Pancreas (tissue), 10 donors: Measurements from ENCODE around the gene CCDC136. TPM values are rescaled to one million over a fixed set of nuclear protein-coding genes. Genes with fewer than 3 reads are reported as not detected.

Source experiments
- ATAC-seq, 4 donors: fragments of 200-7000 bp; cut with Tn5 transposase; one replicate each; pipeline versions ENCODE4 v1.8.0 to v1.9.1; 2020; ENCODE audit warnings: mild to moderate bottlenecking in 4 of 4, moderate library complexity in 4 of 4
- DNase-seq, 6 donors: peaks; one replicate each; pipeline ENCODE4 v3.0.0-alpha.2; 2020
- FAIRE-seq: peaks from 2 replicates; lab custom pipeline; 2012; peaks lifted over from hg19 to GRCh38; lab: Jason Lieb, UNC
- H3K27ac ChIP-seq, 4 donors: fragments of 200-600 bp; sonication (generic); 1 replicate in 3 of 4; 2 replicates in 1 of 4; pipeline versions ENCODE4 v1.5.0 to v1.8.0; 2020
- H3K27me3 ChIP-seq, 4 donors: fragments of 200-600 bp; one replicate each; pipeline ENCODE4 v1.8.0; 2021
- H3K36me3 ChIP-seq, 3 donors: fragments of 200-600 bp; sonication (generic) in 1 of 3; one replicate each; pipeline versions ENCODE4 v1.5.0 to v1.8.0; 2020 to 2021
- H3K4me1 ChIP-seq, 3 donors: fragments of 200-600 bp; one replicate each; pipeline ENCODE4 v1.8.0; 2021
- H3K4me3 ChIP-seq, 4 donors: fragments of 200-600 bp; sonication (generic) in 2 of 4; one replicate each; pipeline versions ENCODE4 v1.5.0 to v1.8.0; 2020 to 2021
- H3K9me3 ChIP-seq, 4 donors: fragments of 200-600 bp; one replicate each; pipeline ENCODE4 v1.8.0; 2021
- WGBS, 2 donors: extraction: QIAGEN DNeasy Blood & Tissue Kit; methylation state at CpG; one replicate each; pipeline ENCODE4 v1.1.7; 2013; 5-methylcytosine and 5-hydroxymethylcytosine counted together
- intact Hi-C, 3 donors: fragments of 100-400 bp; cut with DNase I; formaldehyde crosslinking; loops; one replicate each; pipeline versions ENCODE4 v1.11.1 to v1.14.2; 2022
- polyA plus RNA-seq, 2 donors: library from polyadenylated mRNA; stranded (reverse); fragments of 200-250 nt; gene quantifications; one replicate each; pipeline ENCODE4 v1.2.3, GENCODE V29; 2013
- total RNA-seq, 6 donors: library from RNA; stranded (reverse); fragmentation: NEBNext Ultra II Directional in 4 of 6; extraction: Animal tissue kit (Norgen Biotek cat#: 25700) in 4 of 6; gene quantifications; one replicate each; pipeline versions ENCODE4 v1.2.1 to v1.2.4, GENCODE V29; 2021 to 2023
- TF ChIP-seq, protein P1 (sequence below), 4 donors: fragments of 200-600 bp; sonication (generic) in 3 of 4; IDR thresholded peaks; one replicate each; pipeline versions ENCODE4 v1.5.0 to v1.8.0; 2021; ENCODE audit warnings: antibody characterized with exemption in 4 of 4
- donor health status: healthy with polysubstance abuse.
- donor health status: DM: no; HTN: no; CAD: no; lungs with moderate emphysema.
- donor health status: DM: no; HTN: no; CAD: no.
- donor health status: control.
- donor health status: control.
- donor health status: Bipolar disorder and iron deficiency.
- donor health status: DM: yes; HTN: yes; CAD: no.
- donor health status: DM: no; HTN: no; CAD: no.
- donor health status: DM: no; HTN: no; CAD: no.
- donor health status: DM: yes; HTN: yes; CAD: no.

Gene CCDC136
- total and polyA plus RNA-seq, 8 donors, result 0.66 to 2.9 (median 1.3) TPM

DNA sequence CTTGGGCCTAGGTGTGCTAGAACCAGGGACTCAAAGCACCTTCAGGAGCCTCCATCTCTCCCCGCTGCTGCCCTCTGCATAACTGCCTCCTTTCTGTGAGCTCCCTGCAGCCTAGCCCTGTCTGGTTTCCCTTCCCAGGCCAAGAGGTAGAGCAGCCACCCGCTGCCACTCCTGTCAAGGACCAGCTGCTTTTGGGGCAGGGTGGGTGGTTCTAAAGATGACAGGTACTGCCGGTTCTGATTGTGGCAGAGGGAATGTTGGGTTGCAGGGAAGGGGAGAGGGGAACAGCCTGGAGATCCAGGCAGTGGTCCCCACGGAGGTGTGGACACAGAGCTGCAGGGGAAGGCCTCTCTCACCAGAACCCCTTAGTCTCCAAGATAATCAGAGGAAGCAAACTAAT is 34.7 kb downstream of the CCDC136 start:
- TF ChIP-seq, protein P1, sequence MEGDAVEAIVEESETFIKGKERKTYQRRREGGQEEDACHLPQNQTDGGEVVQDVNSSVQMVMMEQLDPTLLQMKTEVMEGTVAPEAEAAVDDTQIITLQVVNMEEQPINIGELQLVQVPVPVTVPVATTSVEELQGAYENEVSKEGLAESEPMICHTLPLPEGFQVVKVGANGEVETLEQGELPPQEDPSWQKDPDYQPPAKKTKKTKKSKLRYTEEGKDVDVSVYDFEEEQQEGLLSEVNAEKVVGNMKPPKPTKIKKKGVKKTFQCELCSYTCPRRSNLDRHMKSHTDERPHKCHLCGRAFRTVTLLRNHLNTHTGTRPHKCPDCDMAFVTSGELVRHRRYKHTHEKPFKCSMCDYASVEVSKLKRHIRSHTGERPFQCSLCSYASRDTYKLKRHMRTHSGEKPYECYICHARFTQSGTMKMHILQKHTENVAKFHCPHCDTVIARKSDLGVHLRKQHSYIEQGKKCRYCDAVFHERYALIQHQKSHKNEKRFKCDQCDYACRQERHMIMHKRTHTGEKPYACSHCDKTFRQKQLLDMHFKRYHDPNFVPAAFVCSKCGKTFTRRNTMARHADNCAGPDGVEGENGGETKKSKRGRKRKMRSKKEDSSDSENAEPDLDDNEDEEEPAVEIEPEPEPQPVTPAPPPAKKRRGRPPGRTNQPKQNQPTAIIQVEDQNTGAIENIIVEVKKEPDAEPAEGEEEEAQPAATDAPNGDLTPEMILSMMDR (IDR thresholded peaks at IDR 0.05), result no peak
- H3K27ac ChIP-seq, result no peak overlapping the region
- no peak for DNase-seq
- peaks cover 0 to 2% (median 0%) of the 10 kb centered on the region in 3 donors for H3K4me1 ChIP-seq
- intact Hi-C loops, result no loop called here
- ATAC-seq, result no peak
- no peaks in the 10 kb centered on the region for H3K36me3 ChIP-seq
- no peaks in the 10 kb centered on the region for H3K27me3 ChIP-seq
- no peak for FAIRE-seq
- WGBS, 2 donors, result 80 to 89% methylated on average over 4 of the region's 4 CpGs
- no peak overlapping the region for H3K4me3 ChIP-seq
- no peaks in the 10 kb centered on the region for H3K9me3 ChIP-seq

DNA sequence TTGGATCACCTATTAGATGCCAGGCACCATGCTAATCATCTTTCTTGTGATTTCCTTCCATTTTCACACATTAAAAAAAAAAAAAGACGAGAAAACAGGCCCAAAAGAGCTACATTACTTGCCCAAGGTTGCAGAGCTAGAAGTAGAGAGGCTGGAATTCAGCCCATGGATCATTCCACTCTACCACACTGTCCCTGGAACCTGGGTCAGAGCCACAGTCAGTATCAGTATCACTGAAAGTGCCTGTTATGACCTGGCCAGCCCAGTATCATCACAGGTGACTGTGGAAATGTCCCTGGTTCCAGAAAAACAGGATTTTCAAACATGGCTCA is 35.1 kb downstream of the CCDC136 start:
- intact Hi-C loops, result no loop called here
- DNase-seq, result no peak
- H3K27ac ChIP-seq, result no peak overlapping the region
- TF ChIP-seq, protein P1 (IDR thresholded peaks at IDR 0.05), result no peak
- ATAC-seq, result no peak
- H3K36me3 ChIP-seq, result no peaks in the 10 kb centered on the region
- no peak overlapping the region for H3K4me3 ChIP-seq
- peaks cover 0 to 2% (median 0%) of the 10 kb centered on the region in 3 donors for H3K4me1 ChIP-seq
- no peaks in the 10 kb centered on the region for H3K27me3 ChIP-seq
- 79 to 82% methylated on average over 1 of the region's 1 CpG for WGBS, 2 donors
- H3K9me3 ChIP-seq, result no peaks in the 10 kb centered on the region
- FAIRE-seq, result no peak

DNA sequence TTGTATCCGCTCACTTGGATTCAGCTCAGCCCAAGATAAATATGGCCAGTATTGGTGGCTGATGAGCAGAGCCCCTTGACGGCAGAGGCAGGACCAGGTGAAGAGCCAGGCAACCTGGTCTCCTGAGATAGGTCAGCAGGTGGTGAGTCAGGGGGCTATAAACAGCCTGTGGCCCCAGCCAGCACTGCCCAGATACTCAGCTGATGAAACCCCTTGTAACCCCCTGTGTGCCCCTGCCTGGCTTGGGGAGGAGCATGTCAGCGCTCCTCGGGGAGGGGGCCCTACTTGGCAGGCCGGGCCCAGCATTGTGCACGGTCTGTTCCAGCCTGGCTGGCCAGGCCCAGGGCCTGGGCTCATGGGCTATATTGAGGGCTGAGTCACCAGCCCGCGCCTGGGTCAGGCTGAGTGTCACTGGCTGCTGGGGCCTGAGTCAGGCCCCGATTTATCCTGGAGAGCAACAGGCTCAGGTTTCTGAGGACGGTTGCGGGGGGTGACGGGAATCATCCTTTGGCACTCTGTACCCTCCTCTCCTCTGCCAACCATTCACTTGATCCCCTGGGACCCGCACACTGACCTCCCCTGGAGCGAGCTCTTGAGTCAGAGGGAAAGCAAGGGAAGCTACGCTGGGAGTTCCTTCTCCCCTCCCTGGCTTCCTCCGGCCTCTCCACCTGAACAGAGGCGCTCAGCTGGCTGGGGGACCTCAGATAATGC is 35.6 kb downstream of the CCDC136 start:
- H3K36me3 ChIP-seq, result no peaks in the 10 kb centered on the region
- intact Hi-C loops, result no loop called here
- DNase-seq (peak in 1 of 6 donors; percentile 59), FAIRE-seq (no peak), ATAC-seq (no peak)
- peaks cover 0 to 2% (median 0%) of the 10 kb centered on the region in 3 donors for H3K4me1 ChIP-seq
- no peak overlapping the region for H3K27ac ChIP-seq
- H3K9me3 ChIP-seq, result no peaks in the 10 kb centered on the region
- TF ChIP-seq, protein P1 (IDR thresholded peaks at IDR 0.05), result no peak
- H3K27me3 ChIP-seq, result no peaks in the 10 kb centered on the region
- no peak overlapping the region for H3K4me3 ChIP-seq
- 89 to 92% methylated on average over 17 of the region's 17 CpGs for WGBS, 2 donors

DNA sequence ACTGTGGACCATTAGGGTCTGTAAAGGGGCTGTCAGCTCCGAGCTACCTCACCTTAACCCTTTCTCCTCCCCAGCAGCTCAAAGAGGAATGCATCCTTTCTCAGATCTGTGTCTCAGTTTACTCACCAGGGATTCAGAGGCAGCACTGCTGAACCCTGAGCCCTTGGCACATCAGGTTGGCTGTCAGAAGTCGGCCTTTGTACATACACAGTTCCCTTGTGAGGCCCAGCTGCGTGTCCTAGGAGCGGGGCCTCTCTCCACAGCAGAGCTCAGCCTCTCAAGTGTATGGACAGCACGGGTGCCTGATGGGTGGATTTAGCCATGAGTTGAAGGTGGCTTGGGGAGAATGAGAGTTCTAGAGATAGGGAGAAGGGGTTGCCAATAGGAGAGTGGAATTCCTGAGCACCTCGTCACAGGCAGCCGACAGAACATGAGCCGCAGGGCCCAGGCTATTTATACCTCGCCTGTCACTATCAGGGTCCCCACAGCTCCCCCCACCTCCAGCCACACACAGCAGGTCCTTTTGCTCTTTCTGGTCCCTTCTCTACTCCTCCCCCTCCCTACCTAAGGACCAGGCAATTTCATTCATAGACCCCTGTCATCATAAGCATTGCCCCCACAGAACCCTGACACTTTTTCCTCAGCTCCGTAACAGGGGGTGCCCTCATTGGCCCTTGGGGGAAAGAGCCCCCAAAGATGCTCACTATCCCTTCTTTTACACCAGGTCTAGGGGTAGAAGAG is 36.4 kb downstream of the CCDC136 start:
- intact Hi-C loops, result no loop called here
- Histone ChIP-seq H3K9me3 (no peaks in the 10 kb centered on the region), H3K4me3 (no peak overlapping the region), H3K27ac (no peak overlapping the region), H3K4me1 (peaks cover 0 to 2% (median 0%) of the 10 kb centered on the region in 3 donors), H3K36me3 (no peaks in the 10 kb centered on the region), H3K27me3 (no peaks in the 10 kb centered on the region)
- TF ChIP-seq, protein P1 (IDR thresholded peaks at IDR 0.05), result no peak
- ATAC-seq, result no peak
- WGBS, 2 donors, result 74 to 83% methylated on average over 10 of the region's 10 CpGs
- DNase-seq, result no peak
- no peak for FAIRE-seq
